Suprapubic skin (tissue), 4 donors: Measurements from ENCODE around the gene FBXO11.

Experiments
- POLR2A ChIP-seq, 2 donors: fragments of 450-650 bp; IDR thresholded peaks; one replicate each; pipeline ENCODE4 v1.6.1; 2017; ENCODE audit warnings: antibody characterized with exemption in 2 of 2, mild to moderate bottlenecking in 2 of 2, moderate library complexity in 2 of 2
- POLR2AphosphoS5 ChIP-seq, 3 donors: sonication (generic); formaldehyde crosslinking; IDR thresholded peaks; one replicate each; pipeline ENCODE4 v1.6.1; 2017; ENCODE audit warnings: antibody characterized with exemption in 3 of 3
- TF ChIP-seq, protein P1 (sequence below), 2 donors: fragments of 200-600 bp in 1 of 2; fragments of 450-650 bp in 1 of 2; sonication (generic) in 1 of 2; IDR thresholded peaks; one replicate each; pipeline ENCODE4 v1.5.1; 2016 to 2019; ENCODE audit warnings: antibody characterized with exemption in 2 of 2, mild to moderate bottlenecking in 1 of 2, moderate library complexity in 1 of 2

DNA sequence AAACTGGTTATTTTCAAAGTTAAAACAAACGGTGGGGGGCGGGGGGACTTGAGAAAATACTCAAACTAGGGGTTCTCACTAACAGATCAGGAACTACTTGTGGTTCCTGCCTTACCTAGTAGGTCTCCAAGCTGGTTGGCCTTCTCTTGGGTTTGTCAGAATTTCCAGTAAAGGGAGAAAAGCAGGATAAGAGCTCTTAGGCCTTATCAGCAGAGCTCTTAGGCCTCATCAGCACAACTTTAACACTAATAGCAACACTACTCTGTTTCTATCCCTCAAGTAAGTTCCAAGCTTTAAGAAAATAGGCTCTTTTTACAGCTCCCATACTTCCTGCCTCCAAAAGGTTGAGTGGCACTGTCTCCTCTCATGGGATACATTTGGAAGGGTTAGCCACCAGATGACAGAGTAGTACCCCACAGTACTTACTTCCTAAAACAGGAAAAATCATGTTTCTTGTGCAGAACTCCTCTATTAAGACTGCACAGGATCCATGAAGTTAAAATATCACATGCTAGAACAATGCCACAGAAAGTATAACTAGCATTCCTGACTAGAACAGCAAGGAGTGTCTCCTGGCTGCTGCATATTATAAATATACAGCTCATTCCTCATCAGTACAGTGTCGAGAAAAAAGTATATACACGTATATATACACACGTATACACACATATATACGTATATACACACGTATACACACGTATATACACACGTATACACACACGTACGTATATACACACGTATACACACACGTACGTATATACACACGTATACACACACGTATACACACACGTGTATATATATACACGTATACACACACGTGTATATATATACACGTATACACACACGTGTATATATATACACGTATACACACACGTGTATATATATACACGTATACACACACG, 6.1 kb downstream of the FBXO11 start:
- TF ChIP-seq, protein P1, sequence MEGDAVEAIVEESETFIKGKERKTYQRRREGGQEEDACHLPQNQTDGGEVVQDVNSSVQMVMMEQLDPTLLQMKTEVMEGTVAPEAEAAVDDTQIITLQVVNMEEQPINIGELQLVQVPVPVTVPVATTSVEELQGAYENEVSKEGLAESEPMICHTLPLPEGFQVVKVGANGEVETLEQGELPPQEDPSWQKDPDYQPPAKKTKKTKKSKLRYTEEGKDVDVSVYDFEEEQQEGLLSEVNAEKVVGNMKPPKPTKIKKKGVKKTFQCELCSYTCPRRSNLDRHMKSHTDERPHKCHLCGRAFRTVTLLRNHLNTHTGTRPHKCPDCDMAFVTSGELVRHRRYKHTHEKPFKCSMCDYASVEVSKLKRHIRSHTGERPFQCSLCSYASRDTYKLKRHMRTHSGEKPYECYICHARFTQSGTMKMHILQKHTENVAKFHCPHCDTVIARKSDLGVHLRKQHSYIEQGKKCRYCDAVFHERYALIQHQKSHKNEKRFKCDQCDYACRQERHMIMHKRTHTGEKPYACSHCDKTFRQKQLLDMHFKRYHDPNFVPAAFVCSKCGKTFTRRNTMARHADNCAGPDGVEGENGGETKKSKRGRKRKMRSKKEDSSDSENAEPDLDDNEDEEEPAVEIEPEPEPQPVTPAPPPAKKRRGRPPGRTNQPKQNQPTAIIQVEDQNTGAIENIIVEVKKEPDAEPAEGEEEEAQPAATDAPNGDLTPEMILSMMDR (IDR thresholded peaks at IDR 0.05) = no peak
- TF ChIP-seq POLR2AphosphoS5 (IDR thresholded peaks at IDR 0.05) = no peak
- TF ChIP-seq POLR2A (IDR thresholded peaks at IDR 0.05) = no peak
